ENCODE results near the gene RFX7.

GRCh38 chr15:56053046-56053400, 190.7 kb downstream of the RFX7 start:
- TF ChIP-seq POLR2A (IDR thresholded peaks at IDR 0.05; ENCODE audit: extremely low read depth, insufficient read length) (no peak), CTCF (IDR thresholded peaks at IDR 0.05; ENCODE audit: low read depth, low read length) (no peak)

All from NB4 (cell line).